Measurements from ENCODE around the gene PACRG. TPM values are rescaled to one million over a fixed set of nuclear protein-coding genes. Genes with fewer than 3 reads are reported as not detected.

PACRG gene
- total and polyA plus RNA-seq, 2 donors from 2014 or later: 7.4 to 20.0 TPM

DNA sequence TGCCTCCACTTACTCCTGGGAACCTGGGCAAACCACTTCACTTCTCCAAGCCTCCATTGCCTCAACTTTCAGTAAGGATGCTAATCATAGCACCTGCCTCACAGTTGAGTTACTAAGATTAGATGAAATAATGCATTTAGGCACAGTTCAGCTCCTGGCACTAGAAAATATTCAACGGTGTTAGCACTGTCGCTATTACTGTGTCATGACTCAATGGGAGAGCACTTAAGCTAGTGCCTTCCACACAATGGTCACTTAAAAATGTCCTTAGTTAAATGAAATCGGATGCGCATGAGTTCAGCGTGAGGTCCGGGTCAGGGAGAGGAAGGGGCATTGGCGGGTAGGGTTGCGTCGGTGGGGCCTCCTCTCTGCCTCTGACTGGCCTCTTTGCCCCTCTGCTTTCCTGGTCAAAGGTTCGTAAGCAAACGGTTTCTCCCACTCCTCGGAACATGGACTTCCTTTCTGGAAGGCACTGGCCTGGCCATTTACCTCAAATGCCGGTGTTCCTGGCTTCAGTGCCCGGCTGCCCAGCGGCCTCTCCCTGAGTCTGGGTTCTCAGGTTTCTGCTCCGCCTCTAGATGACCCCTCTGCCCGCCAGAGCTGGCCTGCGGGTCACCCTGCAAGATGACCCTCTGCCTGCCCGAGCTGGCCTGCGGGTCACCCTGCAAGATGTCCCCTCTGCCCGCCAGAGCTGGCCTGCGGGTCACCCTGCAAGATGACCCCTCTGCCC is 562.9 kb downstream of the PACRG start:
- TF ChIP-seq, protein P1, sequence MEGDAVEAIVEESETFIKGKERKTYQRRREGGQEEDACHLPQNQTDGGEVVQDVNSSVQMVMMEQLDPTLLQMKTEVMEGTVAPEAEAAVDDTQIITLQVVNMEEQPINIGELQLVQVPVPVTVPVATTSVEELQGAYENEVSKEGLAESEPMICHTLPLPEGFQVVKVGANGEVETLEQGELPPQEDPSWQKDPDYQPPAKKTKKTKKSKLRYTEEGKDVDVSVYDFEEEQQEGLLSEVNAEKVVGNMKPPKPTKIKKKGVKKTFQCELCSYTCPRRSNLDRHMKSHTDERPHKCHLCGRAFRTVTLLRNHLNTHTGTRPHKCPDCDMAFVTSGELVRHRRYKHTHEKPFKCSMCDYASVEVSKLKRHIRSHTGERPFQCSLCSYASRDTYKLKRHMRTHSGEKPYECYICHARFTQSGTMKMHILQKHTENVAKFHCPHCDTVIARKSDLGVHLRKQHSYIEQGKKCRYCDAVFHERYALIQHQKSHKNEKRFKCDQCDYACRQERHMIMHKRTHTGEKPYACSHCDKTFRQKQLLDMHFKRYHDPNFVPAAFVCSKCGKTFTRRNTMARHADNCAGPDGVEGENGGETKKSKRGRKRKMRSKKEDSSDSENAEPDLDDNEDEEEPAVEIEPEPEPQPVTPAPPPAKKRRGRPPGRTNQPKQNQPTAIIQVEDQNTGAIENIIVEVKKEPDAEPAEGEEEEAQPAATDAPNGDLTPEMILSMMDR (IDR thresholded peaks at IDR 0.05; ENCODE audit: borderline replicate concordance, extremely low read depth, insufficient read depth): no peak
- no peaks in the 10 kb centered on the region for H3K27me3 ChIP-seq (ENCODE audit: control insufficient read depth, insufficient read depth, low read length)
- DNase-seq (no peak), FAIRE-seq (no peak)
- peaks cover 0 to 1% (median 0%) of the 10 kb centered on the region in 3 donors for H3K9me3 ChIP-seq (ENCODE audit: control insufficient read depth in 2 of 3, insufficient read depth in 1 of 3, low read length in 3 of 3)
- no peak overlapping the region for H3K4me3 ChIP-seq (ENCODE audit: low read length in 3 of 3)
- H3K27ac ChIP-seq (ENCODE audit: low read depth in 2 of 2, low read length in 2 of 2): no peak overlapping the region
- intact Hi-C loops (cut with DNase I): no loop called here
- no peak overlapping the region for H3K9ac ChIP-seq (ENCODE audit: low read length in 3 of 3)
- H3K36me3 ChIP-seq (ENCODE audit: control insufficient read depth in 2 of 3, insufficient read depth in 3 of 3, low read length in 3 of 3): no peaks in the 10 kb centered on the region
- H3K4me1 ChIP-seq (ENCODE audit: control insufficient read depth in 2 of 3, insufficient read depth in 2 of 3, low read depth in 1 of 3, low read length in 3 of 3): no peaks in the 10 kb centered on the region

DNA sequence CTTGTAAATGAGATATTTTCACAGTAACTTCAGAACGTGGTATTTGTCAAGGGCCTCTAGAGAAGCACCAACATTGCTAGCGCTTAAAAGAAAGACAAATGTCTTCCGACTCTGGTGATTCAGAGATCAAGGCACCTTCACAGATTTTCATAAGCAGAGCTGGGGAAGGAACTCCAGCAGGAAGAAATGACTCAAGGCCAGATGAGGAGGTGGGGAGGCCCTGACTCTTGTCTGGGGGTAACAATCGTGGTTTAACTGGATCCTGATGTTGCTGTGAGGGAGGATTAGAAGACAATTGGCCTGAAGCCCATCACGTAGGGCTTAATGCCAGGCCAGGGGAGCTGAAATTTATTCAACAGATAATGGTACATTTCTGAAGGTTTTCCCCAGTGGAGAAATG is 563.8 kb downstream of the PACRG start:
- FAIRE-seq: no peak
- Histone ChIP-seq H3K36me3 (ENCODE audit: control insufficient read depth in 2 of 3, insufficient read depth in 3 of 3, low read length in 3 of 3) (no peaks in the 10 kb centered on the region), H3K4me3 (ENCODE audit: low read length in 3 of 3) (no peak overlapping the region), H3K9ac (ENCODE audit: low read length in 3 of 3) (no peak overlapping the region), H3K9me3 (ENCODE audit: control insufficient read depth in 2 of 3, insufficient read depth in 1 of 3, low read length in 3 of 3) (peaks cover 0 to 1% (median 0%) of the 10 kb centered on the region in 3 donors), H3K27me3 (ENCODE audit: control insufficient read depth, insufficient read depth, low read length) (no peaks in the 10 kb centered on the region), H3K4me1 (ENCODE audit: control insufficient read depth in 2 of 3, insufficient read depth in 2 of 3, low read depth in 1 of 3, low read length in 3 of 3) (no peaks in the 10 kb centered on the region), H3K27ac (ENCODE audit: low read depth in 2 of 2, low read length in 2 of 2) (no peak overlapping the region)
- DNase-seq: no peak
- TF ChIP-seq, protein P1 (IDR thresholded peaks at IDR 0.05; ENCODE audit: borderline replicate concordance, extremely low read depth, insufficient read depth): no peak
- intact Hi-C loops (cut with DNase I): no loop called here

DNA sequence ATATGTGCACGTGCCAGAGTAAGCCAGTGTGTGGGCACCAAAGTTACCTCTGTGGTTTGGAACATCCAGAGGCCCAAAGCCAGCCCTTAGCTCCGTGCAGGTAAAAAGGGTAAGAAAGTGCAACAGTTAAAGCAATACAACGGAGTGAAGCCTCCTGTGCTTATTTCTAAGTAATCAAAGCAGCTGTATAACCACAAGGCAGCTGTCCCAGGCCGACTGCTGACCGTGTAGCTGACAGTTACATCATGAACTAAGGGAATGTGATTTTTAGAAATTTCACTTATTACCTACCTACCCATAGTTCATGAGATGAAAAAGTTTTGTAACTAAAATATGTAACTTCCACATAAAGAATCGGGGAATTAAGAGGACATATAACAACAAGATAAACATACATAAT is 565.5 kb downstream of the PACRG start:
- no peak for FAIRE-seq

More for the DNA sequence above, 565.5 kb downstream of the PACRG start:
- DNase-seq: no peak
- no peaks in the 10 kb centered on the region for H3K27me3 ChIP-seq (ENCODE audit: control insufficient read depth, insufficient read depth, low read length)
- TF ChIP-seq, protein P1 (IDR thresholded peaks at IDR 0.05; ENCODE audit: borderline replicate concordance, extremely low read depth, insufficient read depth): no peak
- H3K4me1 ChIP-seq (ENCODE audit: control insufficient read depth in 2 of 3, insufficient read depth in 2 of 3, low read depth in 1 of 3, low read length in 3 of 3): no peaks in the 10 kb centered on the region
- no peak overlapping the region for H3K4me3 ChIP-seq (ENCODE audit: low read length in 3 of 3)
- no peaks in the 10 kb centered on the region for H3K9me3 ChIP-seq (ENCODE audit: control insufficient read depth in 2 of 3, insufficient read depth in 1 of 3, low read length in 3 of 3)
- no peak overlapping the region for H3K27ac ChIP-seq (ENCODE audit: low read depth in 2 of 2, low read length in 2 of 2)
- no peaks in the 10 kb centered on the region for H3K36me3 ChIP-seq (ENCODE audit: control insufficient read depth in 2 of 3, insufficient read depth in 3 of 3, low read length in 3 of 3)
- intact Hi-C loops (cut with DNase I): no loop called here
- H3K9ac ChIP-seq (ENCODE audit: low read length in 3 of 3): no peak overlapping the region

All from kidney (tissue), 14 donors.